WTC11 (cell line): ENCODE results near the gene GUCY2D. TPM values are rescaled to one million over a fixed set of nuclear protein-coding genes. Genes with fewer than 3 reads are reported as not detected.

Source experiments
- ATAC-seq: fragments of 200-7000 bp; cut with Tn5 transposase; 2 replicates; pipeline ENCODE4 v1.10.0; 2021; ENCODE audit warnings: mild to moderate bottlenecking, moderate library complexity
- CTCF ChIA-PET: fragments of 300-600 bp; sonication (Branson Sonifier 250); formaldehyde crosslinking; loops from one replicate; lab custom pipeline; 2021; ENCODE audit warnings: antibody characterized with exemption; lab: Charles Lee
- POLR2A ChIA-PET: fragments of 350-600 bp; sonication (Branson Sonifier 250); formaldehyde crosslinking; loops from one replicate; lab custom pipeline; 2021; ENCODE audit warnings: antibody characterized with exemption; lab: Charles Lee
- DNase-seq: peaks from one replicate; pipeline ENCODE4 v3.0.0; 2021; ENCODE audit warnings: low spot score
- H3K27ac Mint-ChIP-seq: 2 replicates; pipeline ENCODE4 v1.8.0; 2021; ENCODE audit warnings: mixed read lengths
- H3K27me3 Mint-ChIP-seq: 2 replicates; pipeline ENCODE4 v1.8.0; 2021; ENCODE audit warnings: low read depth, mild to moderate bottlenecking, moderate library complexity, mixed read lengths
- H3K36me3 Mint-ChIP-seq: 2 replicates; pipeline ENCODE4 v1.8.0; 2021; ENCODE audit warnings: mixed read lengths
- H3K4me1 Mint-ChIP-seq: 2 replicates; pipeline ENCODE4 v1.8.0; 2022; ENCODE audit warnings: mixed read lengths
- H3K4me3 Mint-ChIP-seq: 2 replicates; pipeline ENCODE4 v1.8.0; 2021; ENCODE audit warnings: mild to moderate bottlenecking, moderate library complexity, mixed read lengths
- H3K9me3 Mint-ChIP-seq: 2 replicates; pipeline ENCODE4 v1.8.0; 2021; ENCODE audit warnings: mixed read lengths
- ELF4 ChIP-seq: sonication (generic); formaldehyde crosslinking; IDR thresholded peaks from 2 replicates; pipeline ENCODE4 v1.8.1; 2022; ENCODE audit warnings: low read depth, mild to moderate bottlenecking, moderate library complexity, missing genetic modification reagents
- FOXP1 ChIP-seq: sonication (generic); formaldehyde crosslinking; IDR thresholded peaks from 2 replicates; pipeline ENCODE4 v1.8.0; 2022; ENCODE audit warnings: missing genetic modification reagents, mild to moderate bottlenecking, moderate library complexity, borderline replicate concordance
- GTF2I ChIP-seq: fragments of 250-450 bp; sonication (Bioruptor Pico); conservative IDR thresholded peaks from 2 replicates; pipeline ENCODE4 v1.4.0; 2021; ENCODE audit warnings: mild to moderate bottlenecking
- JAZF1 ChIP-seq: fragments of 250-450 bp; sonication (Bioruptor Pico); IDR thresholded peaks from 2 replicates; pipeline ENCODE4 v1.9.0; 2021; ENCODE audit warnings: moderate library complexity, mild to moderate bottlenecking, inconsistent platforms
- JUN ChIP-seq: sonication (generic); formaldehyde crosslinking; IDR thresholded peaks from 2 replicates; pipeline ENCODE4 v1.8.0; 2023; ENCODE audit warnings: mild to moderate bottlenecking, missing genetic modification reagents
- OVOL2 ChIP-seq: fragments of 250-450 bp; sonication (Bioruptor Pico); IDR thresholded peaks from 2 replicates; pipeline ENCODE4 v1.9.0; 2021; ENCODE audit warnings: mild to moderate bottlenecking, borderline replicate concordance
- PRRX2 ChIP-seq: fragments of 250-450 bp; sonication (Bioruptor Pico); IDR thresholded peaks from 2 replicates; pipeline ENCODE4 v1.8.0; 2021; ENCODE audit warnings: mild to moderate bottlenecking
- RELA ChIP-seq: sonication (generic); formaldehyde crosslinking; IDR thresholded peaks from 2 replicates; pipeline ENCODE4 v1.8.1; 2022; ENCODE audit warnings: missing genetic modification reagents, mild to moderate bottlenecking, borderline replicate concordance
- SP1 ChIP-seq: sonication (generic); formaldehyde crosslinking; conservative IDR thresholded peaks from 2 replicates; pipeline ENCODE4 v1.8.1; 2022; ENCODE audit warnings: missing genetic modification reagents
- ZBTB21 ChIP-seq: sonication (generic); formaldehyde crosslinking; IDR thresholded peaks from 2 replicates; pipeline ENCODE4 v1.8.1; 2023; ENCODE audit warnings: mild to moderate bottlenecking, missing genetic modification reagents, borderline replicate concordance
- ZNF138 ChIP-seq: sonication (generic); formaldehyde crosslinking; conservative IDR thresholded peaks from 2 replicates; pipeline ENCODE4 v1.8.1; 2022; ENCODE audit warnings: mild to moderate bottlenecking, moderate library complexity, missing genetic modification reagents
- ZNF423 ChIP-seq: fragments of 250-450 bp; sonication (Bioruptor Pico); IDR thresholded peaks from 2 replicates; pipeline ENCODE4 v2.1.2; 2022; ENCODE audit warnings: mild to moderate bottlenecking, moderate library complexity
- total RNA-seq: library from RNA; stranded (reverse); gene quantifications from 3 replicates; pipeline ENCODE4 v1.2.3, GENCODE V29; 2021
- TF ChIP-seq, protein P1 (sequence below): fragments of 250-450 bp; sonication (Bioruptor Pico); IDR thresholded peaks from 2 replicates; pipeline ENCODE4 v1.9.0; 2021; ENCODE audit warnings: mild to moderate bottlenecking, borderline replicate concordance
- TF ChIP-seq, protein P2 (sequence below): sonication (generic); formaldehyde crosslinking; IDR thresholded peaks from 2 replicates; pipeline ENCODE4 v1.8.0; 2022; ENCODE audit warnings: missing genetic modification reagents
- TF ChIP-seq, protein P3 (sequence below): sonication (generic); formaldehyde crosslinking; conservative IDR thresholded peaks from 2 replicates; pipeline ENCODE4 v1.8.1; 2023; ENCODE audit warnings: mild to moderate bottlenecking, low read depth, missing genetic modification reagents, moderate library complexity
- TF ChIP-seq, protein P4 (sequence below): fragments of 250-450 bp; sonication (Bioruptor Pico); conservative IDR thresholded peaks from 2 replicates; pipeline ENCODE4 v1.9.0; 2021; ENCODE audit warnings: mild to moderate bottlenecking
- TF ChIP-seq, protein P5 (sequence below): sonication (generic); formaldehyde crosslinking; IDR thresholded peaks from 2 replicates; pipeline ENCODE4 v1.8.0; 2023; ENCODE audit warnings: missing genetic modification reagents

Gene GUCY2D
- total RNA-seq, 1 experiment from 2014 or later: 0.87 TPM

DNA sequence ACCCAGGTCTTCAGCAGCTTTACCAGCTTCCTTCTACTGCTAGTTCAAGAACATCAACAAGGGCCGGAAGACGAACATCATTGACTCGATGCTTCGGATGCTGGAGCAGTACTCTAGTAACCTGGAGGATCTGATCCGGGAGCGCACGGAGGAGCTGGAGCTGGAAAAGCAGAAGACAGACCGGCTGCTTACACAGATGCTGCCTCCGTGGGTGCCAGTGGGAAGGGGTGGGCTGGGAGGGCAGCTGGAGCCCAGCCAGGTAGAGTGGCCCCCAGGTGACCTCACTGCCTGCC is 12.1 kb downstream of the GUCY2D start (continued):
- TF ChIP-seq, protein P1, sequence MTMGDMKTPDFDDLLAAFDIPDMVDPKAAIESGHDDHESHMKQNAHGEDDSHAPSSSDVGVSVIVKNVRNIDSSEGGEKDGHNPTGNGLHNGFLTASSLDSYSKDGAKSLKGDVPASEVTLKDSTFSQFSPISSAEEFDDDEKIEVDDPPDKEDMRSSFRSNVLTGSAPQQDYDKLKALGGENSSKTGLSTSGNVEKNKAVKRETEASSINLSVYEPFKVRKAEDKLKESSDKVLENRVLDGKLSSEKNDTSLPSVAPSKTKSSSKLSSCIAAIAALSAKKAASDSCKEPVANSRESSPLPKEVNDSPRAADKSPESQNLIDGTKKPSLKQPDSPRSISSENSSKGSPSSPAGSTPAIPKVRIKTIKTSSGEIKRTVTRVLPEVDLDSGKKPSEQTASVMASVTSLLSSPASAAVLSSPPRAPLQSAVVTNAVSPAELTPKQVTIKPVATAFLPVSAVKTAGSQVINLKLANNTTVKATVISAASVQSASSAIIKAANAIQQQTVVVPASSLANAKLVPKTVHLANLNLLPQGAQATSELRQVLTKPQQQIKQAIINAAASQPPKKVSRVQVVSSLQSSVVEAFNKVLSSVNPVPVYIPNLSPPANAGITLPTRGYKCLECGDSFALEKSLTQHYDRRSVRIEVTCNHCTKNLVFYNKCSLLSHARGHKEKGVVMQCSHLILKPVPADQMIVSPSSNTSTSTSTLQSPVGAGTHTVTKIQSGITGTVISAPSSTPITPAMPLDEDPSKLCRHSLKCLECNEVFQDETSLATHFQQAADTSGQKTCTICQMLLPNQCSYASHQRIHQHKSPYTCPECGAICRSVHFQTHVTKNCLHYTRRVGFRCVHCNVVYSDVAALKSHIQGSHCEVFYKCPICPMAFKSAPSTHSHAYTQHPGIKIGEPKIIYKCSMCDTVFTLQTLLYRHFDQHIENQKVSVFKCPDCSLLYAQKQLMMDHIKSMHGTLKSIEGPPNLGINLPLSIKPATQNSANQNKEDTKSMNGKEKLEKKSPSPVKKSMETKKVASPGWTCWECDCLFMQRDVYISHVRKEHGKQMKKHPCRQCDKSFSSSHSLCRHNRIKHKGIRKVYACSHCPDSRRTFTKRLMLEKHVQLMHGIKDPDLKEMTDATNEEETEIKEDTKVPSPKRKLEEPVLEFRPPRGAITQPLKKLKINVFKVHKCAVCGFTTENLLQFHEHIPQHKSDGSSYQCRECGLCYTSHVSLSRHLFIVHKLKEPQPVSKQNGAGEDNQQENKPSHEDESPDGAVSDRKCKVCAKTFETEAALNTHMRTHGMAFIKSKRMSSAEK (CRISPR knock-in tag): no peak
- TF ChIP-seq JAZF1 (CRISPR knock-in tag) (no peak), PRRX2 (CRISPR knock-in tag) (no peak), OVOL2 (CRISPR knock-in tag) (no peak)
- TF ChIP-seq, protein P2, sequence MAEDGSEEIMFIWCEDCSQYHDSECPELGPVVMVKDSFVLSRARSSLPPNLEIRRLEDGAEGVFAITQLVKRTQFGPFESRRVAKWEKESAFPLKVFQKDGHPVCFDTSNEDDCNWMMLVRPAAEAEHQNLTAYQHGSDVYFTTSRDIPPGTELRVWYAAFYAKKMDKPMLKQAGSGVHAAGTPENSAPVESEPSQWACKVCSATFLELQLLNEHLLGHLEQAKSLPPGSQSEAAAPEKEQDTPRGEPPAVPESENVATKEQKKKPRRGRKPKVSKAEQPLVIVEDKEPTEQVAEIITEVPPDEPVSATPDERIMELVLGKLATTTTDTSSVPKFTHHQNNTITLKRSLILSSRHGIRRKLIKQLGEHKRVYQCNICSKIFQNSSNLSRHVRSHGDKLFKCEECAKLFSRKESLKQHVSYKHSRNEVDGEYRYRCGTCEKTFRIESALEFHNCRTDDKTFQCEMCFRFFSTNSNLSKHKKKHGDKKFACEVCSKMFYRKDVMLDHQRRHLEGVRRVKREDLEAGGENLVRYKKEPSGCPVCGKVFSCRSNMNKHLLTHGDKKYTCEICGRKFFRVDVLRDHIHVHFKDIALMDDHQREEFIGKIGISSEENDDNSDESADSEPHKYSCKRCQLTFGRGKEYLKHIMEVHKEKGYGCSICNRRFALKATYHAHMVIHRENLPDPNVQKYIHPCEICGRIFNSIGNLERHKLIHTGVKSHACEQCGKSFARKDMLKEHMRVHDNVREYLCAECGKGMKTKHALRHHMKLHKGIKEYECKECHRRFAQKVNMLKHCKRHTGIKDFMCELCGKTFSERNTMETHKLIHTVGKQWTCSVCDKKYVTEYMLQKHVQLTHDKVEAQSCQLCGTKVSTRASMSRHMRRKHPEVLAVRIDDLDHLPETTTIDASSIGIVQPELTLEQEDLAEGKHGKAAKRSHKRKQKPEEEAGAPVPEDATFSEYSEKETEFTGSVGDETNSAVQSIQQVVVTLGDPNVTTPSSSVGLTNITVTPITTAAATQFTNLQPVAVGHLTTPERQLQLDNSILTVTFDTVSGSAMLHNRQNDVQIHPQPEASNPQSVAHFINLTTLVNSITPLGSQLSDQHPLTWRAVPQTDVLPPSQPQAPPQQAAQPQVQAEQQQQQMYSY: no peak
- TF ChIP-seq, all 79 proteins: peak for 0

DNA sequence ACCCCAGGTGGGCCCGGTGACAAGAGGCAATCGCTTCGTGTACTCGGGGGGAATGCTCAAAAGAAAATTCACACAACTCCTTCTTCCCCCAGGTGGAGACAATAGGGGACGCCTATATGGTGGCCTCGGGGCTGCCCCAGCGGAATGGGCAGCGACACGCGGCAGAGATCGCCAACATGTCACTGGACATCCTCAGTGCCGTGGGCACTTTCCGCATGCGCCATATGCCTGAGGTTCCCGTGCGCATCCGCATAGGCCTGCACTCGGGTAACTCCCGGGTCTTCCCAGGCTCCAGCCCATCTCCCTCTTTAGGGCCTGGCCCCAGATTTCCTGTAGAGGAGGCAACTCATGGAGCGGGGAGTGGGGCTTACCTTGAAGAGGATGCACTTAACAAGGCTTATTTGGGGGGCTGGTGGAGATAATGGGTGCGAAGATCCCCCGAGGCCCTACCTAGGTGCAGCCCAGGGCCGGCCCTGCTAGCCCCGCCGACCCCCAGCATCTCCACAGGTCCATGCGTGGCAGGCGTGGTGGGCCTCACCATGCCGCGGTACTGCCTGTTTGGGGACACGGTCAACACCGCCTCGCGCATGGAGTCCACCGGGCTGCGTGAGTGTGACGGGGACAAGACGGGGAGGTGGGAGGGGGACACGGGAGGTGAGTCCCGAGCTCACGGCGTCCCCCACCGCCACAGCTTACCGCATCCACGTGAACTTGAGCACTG is 13.0 kb downstream of the GUCY2D start:
- TF ChIP-seq ELF4 (CRISPR knock-in tag): no peak
- TF ChIP-seq FOXP1 (CRISPR knock-in tag): 0 out of 2 replicates have a peak, but pooled peaks have one; percentile 18
- H3K4me1 Mint-ChIP-seq: 0 out of 2 replicates have a peak, but pooled peaks cover 2% of the 10 kb centered on the region
- H3K36me3 Mint-ChIP-seq: no peaks in the 10 kb centered on the region
- H3K9me3 Mint-ChIP-seq: no peaks in the 10 kb centered on the region
- DNase-seq (peak; percentile 22), ATAC-seq (peak; percentile 5; the same call in 1 of the 2 replicates)
- CTCF ChIA-PET: interaction anchor here (0.6 to 8.3 kb wide), 24 partner anchors 8 to 383 kb away, joined by 3 to 154 read pairs (median 7); partner anchors contain the start of genes ALOX15B, GUCY2D and KCNAB3
- POLR2A ChIA-PET: no interaction called here
- no peak overlapping the region for H3K27ac Mint-ChIP-seq
- peak overlapping the region; percentile 84 for H3K4me3 Mint-ChIP-seq
- H3K27me3 Mint-ChIP-seq: peaks cover 23% of the 10 kb centered on the region

DNA sequence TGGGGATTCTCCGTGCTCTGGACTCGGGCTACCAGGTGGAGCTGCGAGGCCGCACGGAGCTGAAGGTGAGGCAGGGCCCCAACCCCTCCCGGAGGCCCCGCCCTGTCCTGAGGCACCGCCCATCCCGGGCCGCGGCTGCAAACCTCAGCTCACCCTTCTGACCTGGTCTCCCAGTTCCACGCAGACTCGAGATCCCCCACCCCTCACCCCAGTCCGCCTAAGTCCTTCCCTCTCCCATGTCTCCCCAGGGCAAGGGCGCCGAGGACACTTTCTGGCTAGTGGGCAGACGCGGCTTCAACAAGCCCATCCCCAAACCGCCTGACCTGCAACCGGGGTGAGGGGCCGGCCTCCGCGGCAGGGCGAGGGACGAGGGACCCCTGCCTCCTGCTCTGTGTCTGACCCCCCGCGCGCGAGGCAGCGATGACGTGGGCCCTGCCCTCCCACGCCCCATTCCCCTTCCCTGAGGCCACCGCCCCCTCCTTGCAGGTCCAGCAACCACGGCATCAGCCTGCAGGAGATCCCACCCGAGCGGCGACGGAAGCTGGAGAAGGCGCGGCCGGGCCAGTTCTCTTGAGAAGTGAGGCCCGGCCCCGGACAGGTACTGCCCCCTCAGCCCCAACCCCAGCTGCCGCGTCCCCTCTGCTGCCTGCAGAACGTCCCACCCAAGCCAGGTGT is 13.7 kb downstream of the GUCY2D start:
- peak overlapping the region; percentile 84 for H3K4me3 Mint-ChIP-seq
- no peaks in the 10 kb centered on the region for H3K36me3 Mint-ChIP-seq
- DNase-seq: peak; percentile 61
- H3K27ac Mint-ChIP-seq: no peak overlapping the region
- no peaks in the 10 kb centered on the region for H3K9me3 Mint-ChIP-seq
- H3K4me1 Mint-ChIP-seq: 0 out of 2 replicates have a peak, but pooled peaks cover 2% of the 10 kb centered on the region
- peak; percentile 71 for ATAC-seq
- CTCF ChIA-PET: interaction anchor here (0.6 to 8.3 kb wide), 34 partner anchors 8 to 455 kb away, joined by 3 to 154 read pairs (median 6); partner anchors contain the start of genes ALOX15B, GUCY2D and KCNAB3
- POLR2A ChIA-PET: no interaction called here
- H3K27me3 Mint-ChIP-seq: peaks cover 23% of the 10 kb centered on the region
- TF ChIP-seq RELA (CRISPR knock-in tag) (0 out of 2 replicates have a peak, but pooled peaks have one; percentile 41), ZNF138 (CRISPR knock-in tag) (no peak), GTF2I (CRISPR knock-in tag) (no peak), ZNF423 (CRISPR knock-in tag) (no peak), JUN (CRISPR knock-in tag) (no peak), ZBTB21 (CRISPR knock-in tag) (peak; percentile 77; the same call in 1 of the 2 replicates), SP1 (CRISPR knock-in tag) (peak; percentile 42; the same call in 1 of the 2 replicates)
- TF ChIP-seq, protein P3, sequence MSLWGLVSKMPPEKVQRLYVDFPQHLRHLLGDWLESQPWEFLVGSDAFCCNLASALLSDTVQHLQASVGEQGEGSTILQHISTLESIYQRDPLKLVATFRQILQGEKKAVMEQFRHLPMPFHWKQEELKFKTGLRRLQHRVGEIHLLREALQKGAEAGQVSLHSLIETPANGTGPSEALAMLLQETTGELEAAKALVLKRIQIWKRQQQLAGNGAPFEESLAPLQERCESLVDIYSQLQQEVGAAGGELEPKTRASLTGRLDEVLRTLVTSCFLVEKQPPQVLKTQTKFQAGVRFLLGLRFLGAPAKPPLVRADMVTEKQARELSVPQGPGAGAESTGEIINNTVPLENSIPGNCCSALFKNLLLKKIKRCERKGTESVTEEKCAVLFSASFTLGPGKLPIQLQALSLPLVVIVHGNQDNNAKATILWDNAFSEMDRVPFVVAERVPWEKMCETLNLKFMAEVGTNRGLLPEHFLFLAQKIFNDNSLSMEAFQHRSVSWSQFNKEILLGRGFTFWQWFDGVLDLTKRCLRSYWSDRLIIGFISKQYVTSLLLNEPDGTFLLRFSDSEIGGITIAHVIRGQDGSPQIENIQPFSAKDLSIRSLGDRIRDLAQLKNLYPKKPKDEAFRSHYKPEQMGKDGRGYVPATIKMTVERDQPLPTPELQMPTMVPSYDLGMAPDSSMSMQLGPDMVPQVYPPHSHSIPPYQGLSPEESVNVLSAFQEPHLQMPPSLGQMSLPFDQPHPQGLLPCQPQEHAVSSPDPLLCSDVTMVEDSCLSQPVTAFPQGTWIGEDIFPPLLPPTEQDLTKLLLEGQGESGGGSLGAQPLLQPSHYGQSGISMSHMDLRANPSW: no peak
- TF ChIP-seq, protein P4, sequence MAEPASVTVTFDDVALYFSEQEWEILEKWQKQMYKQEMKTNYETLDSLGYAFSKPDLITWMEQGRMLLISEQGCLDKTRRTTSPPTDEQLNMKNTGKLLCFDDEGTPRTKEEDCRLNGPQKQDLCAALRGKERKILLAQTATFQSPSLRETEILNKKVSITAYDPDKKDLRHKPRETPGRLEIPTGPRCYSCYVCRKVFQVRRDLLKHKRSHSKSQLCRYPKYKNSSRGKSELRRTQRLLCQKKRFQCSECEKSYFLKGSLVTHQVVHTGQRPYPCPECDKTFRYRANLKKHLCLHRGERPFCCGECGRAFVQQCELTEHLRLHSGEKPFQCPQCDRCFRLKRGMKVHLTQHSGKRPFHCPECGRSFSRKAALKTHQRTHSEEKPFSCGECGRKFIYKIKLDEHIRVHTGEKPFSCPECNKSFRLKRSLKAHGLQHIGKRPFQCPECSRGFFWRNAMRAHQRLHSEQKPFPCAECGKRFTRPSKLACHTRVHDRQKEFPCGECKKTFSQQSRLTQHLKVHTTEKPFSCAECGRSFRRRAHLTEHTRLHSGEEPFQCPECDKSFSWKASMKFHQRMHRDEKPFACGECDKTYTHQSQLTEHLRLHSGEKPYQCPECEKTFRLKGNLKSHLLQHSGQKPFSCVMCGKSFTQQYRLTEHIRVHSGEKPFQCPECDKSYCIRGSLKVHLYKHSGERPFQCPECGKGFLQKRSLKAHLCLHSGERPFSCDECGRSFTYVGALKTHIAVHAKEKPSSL (CRISPR knock-in tag): no peak
- TF ChIP-seq, protein P5, sequence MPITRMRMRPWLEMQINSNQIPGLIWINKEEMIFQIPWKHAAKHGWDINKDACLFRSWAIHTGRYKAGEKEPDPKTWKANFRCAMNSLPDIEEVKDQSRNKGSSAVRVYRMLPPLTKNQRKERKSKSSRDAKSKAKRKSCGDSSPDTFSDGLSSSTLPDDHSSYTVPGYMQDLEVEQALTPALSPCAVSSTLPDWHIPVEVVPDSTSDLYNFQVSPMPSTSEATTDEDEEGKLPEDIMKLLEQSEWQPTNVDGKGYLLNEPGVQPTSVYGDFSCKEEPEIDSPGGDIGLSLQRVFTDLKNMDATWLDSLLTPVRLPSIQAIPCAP (CRISPR knock-in tag): no peak
